ENCODE measurements around the gene COL15A1.

COL15A1 gene

DNA sequence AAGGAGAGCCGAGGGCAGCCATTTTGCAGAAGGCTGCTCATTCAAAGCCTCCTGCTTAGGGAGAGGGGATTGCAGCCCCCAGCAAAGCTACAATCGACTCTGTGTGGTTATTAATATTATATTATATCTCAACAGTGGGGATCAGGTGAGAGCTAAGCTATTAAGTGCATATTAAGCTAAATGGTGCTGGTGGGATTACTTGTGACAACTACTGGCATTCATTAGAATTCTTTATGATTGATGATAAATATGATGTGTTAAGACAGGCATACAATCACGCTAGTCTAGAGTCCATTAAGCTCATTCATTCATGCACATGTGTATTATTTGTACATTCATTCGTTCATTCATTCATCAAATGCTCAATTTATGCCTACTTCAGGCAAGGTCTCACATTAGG is 23.0 kb downstream of the COL15A1 start:
- DNase-seq (ENCODE audit: extremely low read depth, low read depth): no peak
- no peak for TF ChIP-seq CTCF (IDR thresholded peaks at IDR 0.05; ENCODE audit: low read depth, low read length)

- TF ChIP-seq CTCF (IDR thresholded peaks at IDR 0.05; ENCODE audit: low read depth, low read length): no peak
- no peak for DNase-seq (ENCODE audit: extremely low read depth, low read depth)
Observed at GRCh38 chr9:98967257-98967656, 23.6 kb downstream of the COL15A1 start.

DNA sequence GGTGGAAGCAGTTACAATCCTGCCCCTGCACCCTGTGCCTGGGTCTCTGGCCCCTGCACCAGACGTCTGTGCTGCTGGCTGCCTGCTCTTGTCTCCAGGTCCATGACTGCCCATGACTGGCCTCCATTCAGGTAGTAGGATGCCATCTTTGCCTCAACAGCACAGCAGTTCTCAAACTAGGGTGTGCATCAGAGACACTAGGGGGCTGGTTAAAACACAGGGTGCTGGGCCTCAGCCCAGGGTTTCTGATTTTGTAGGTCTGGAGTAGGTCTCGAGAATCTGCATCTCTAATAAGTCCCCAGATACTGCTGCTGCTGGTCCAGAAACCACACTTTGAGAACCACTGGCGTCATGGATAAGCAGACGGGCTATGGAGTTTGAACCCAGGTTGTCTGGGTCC is 24.0 kb downstream of the COL15A1 start:
- no peak for DNase-seq (ENCODE audit: extremely low read depth, low read depth)
- TF ChIP-seq CTCF (IDR thresholded peaks at IDR 0.05; ENCODE audit: low read depth, low read length): no peak

GRCh38 chr9:98968601-98969337 is 25.1 kb downstream of the COL15A1 start:
- no peak for TF ChIP-seq CTCF (IDR thresholded peaks at IDR 0.05; ENCODE audit: low read depth, low read length)

DNA sequence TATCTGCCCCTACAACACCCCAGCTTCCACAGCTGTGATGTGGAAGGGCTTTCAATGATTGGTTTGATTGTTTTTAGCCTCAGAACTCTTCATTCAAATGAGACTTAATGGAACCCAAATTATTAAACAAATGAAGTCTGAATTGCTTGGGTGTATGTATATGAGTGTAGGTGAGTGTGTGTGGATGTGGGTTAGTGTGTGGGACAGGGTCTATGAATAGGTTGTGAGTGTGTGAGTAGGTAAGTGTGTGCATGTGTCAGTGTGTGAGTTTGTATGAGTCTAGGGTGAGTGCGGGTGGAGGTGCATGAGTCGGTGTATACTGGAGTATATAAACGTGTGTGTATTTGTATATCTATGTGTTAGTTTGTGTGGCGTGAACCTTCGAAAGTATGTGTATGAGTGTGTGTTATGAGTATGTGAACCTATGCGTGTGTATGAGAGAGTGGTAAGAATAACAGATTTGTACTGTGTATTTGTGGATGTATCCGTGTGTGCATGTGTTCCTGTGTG is 26.9 kb downstream of the COL15A1 start:
- no peak for TF ChIP-seq CTCF (IDR thresholded peaks at IDR 0.05; ENCODE audit: low read depth, low read length)
- no peak for DNase-seq (ENCODE audit: extremely low read depth, low read depth)

More at GRCh38 chr9:98968601-98969337, 25.1 kb downstream of the COL15A1 start:
- DNase-seq (ENCODE audit: extremely low read depth, low read depth): no peak

DNA sequence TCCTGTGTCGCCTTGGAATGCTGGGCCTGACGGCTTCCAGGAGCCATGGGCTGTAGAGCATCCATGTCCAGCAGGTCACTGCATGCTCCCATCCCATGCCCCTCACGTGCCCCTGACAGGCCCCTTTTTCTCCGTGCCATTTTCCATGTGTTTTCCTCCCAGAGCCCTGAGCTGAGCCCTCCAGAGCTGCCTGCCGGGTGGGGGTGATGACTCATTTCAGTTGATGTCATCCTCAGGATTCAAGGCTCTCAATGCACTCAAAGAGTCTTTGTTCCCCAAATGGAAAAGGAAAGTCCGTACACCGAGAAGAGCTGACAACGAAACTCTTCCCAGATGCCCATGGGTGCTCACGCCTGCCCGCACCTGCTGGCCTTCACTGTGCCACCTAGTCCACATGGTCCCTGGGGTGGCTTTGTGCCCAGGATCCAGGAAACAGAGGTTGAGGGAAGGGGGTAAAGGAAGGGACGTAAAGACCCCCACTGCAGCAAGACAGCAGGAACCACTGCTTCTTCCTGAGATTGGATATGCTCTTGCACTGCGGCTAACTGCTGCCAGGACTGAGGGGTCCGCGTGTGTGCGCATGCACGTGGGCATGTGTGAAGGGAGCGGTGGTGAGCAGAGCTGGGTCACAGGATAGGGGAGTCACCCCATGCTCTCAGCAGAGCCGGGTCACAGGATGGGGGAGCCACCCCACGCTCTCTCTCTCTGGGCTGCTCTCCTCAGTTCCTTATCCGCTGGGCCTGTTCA is 27.6 kb downstream of the COL15A1 start:
- TF ChIP-seq CTCF (IDR thresholded peaks at IDR 0.05; ENCODE audit: low read depth, low read length): no peak
- no peak for DNase-seq (ENCODE audit: extremely low read depth, low read depth)

- no peak for TF ChIP-seq CTCF (IDR thresholded peaks at IDR 0.05; ENCODE audit: low read depth, low read length)
- DNase-seq (ENCODE audit: extremely low read depth, low read depth): no peak
Observed at GRCh38 chr9:98971915-98972223, 28.2 kb downstream of the COL15A1 start.
